Body of pancreas (tissue), 4 donors: Measurements from ENCODE around the gene TGDS. TPM values are rescaled to one million over a fixed set of nuclear protein-coding genes. Genes with fewer than 3 reads are reported as not detected.

Experiments
- ATAC-seq: fragments of 150-250 bp; one replicate; pipeline ENCODE4 v1.9.1; 2016
- DNase-seq, 4 donors: peaks; one replicate each; pipeline ENCODE4 v3.0.0-alpha.2; 2019
- H3K27ac ChIP-seq, 4 donors: fragments of 200-600 bp; sonication (generic); 1 replicate in 3 of 4; 2 replicates in 1 of 4; pipeline versions ENCODE4 v1.5.1 to v1.6.1; 2016 to 2019; ENCODE audit warnings: mild to moderate bottlenecking in 1 of 4, mixed read lengths in 1 of 4, moderate library complexity in 1 of 4
- H3K27me3 ChIP-seq, 2 donors: fragments of 200-600 bp; sonication (generic); one replicate each; pipeline ENCODE4 v1.6.0; 2016; ENCODE audit warnings: mild to moderate bottlenecking in 1 of 2
- H3K36me3 ChIP-seq, 2 donors: fragments of 200-600 bp; sonication (generic); replicated peaks in 1 of 2; 2 replicates each; pipeline ENCODE4 v1.5.1; 2016; ENCODE audit warnings: low read depth in 2 of 2; ENCODE audit not compliant: insufficient read depth in 1 of 2
- H3K4me1 ChIP-seq: fragments of 200-600 bp; sonication (generic); one replicate; pipeline ENCODE4 v1.6.0; 2016
- H3K4me3 ChIP-seq, 2 donors: fragments of 200-600 bp; sonication (generic); 1 replicate in 1 of 2; 2 replicates in 1 of 2; pipeline ENCODE4 v1.5.1; 2016 to 2019
- H3K9me3 ChIP-seq, 3 donors: fragments of 200-600 bp; sonication (generic); 1 replicate in 2 of 3; 2 replicates in 1 of 3; pipeline ENCODE4 v1.5.1; 2016
- POLR2A ChIP-seq, 3 donors: fragments of 450-650 bp; IDR thresholded peaks; one replicate each; pipeline ENCODE4 v1.6.1; 2016; ENCODE audit warnings: antibody characterized with exemption in 3 of 3, mild to moderate bottlenecking in 2 of 3
- WGBS, 2 donors: methylation state at CpG; one replicate each; pipeline ENCODE4 v1.1.5; 2017; 5-methylcytosine and 5-hydroxymethylcytosine counted together
- intact Hi-C: fragments of 100-400 bp; cut with DNase I; formaldehyde crosslinking; loops from one replicate; pipeline ENCODE4 v1.15.1; 2023
- total RNA-seq, 2 donors: library from RNA; depleted of rRNA; stranded (reverse); fragments of >200 nt; gene quantifications; one replicate each; pipeline ENCODE4 v1.1.0, GENCODE V29; 2016
- TF ChIP-seq, protein P1 (sequence below), 7 experiments: fragments of 450-650 bp in 4 of 7; fragments of 200-600 bp in 3 of 7; sonication (generic) in 3 of 7; IDR thresholded peaks; one replicate each; pipeline ENCODE4 v1.5.1; 2016 to 2019; ENCODE audit warnings: antibody characterized with exemption in 7 of 7

The TGDS gene
- total RNA-seq, 2 donors from 2014 or later, result 6.0 to 8.2 TPM

DNA sequence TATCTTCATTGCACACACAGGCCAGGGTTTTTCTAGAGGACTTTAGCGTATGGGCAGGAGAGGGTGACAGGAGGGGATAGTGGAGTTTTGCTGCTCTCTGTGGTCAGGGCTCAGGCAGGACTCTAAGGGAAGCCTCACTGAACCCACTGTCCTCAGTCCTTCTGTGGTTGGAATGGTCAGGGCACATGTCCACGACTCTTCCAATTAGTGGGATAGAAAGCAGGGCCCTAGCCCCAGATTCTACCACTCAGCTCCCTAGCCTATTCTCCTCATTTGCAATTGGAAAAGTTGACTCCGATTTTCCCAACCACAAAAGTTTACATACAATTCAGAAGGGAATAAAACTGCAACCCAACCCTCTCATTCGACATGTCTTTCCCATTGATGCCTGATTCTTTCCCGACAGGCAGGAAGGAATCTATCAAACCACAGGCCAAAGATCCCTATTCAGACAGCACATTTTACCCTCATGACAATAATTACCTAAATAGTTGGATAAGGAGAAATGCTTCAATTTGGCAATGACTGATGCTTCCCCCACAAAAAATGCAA lies 38.2 kb downstream of the TGDS start:
- Histone ChIP-seq H3K36me3 (no peaks in the 10 kb centered on the region), H3K4me1 (no peaks in the 10 kb centered on the region), H3K9me3 (no peaks in the 10 kb centered on the region), H3K27ac (no peak overlapping the region), H3K27me3 (no peaks in the 10 kb centered on the region), H3K4me3 (no peak overlapping the region)
- DNase-seq, result no peak
- TF ChIP-seq, protein P1, sequence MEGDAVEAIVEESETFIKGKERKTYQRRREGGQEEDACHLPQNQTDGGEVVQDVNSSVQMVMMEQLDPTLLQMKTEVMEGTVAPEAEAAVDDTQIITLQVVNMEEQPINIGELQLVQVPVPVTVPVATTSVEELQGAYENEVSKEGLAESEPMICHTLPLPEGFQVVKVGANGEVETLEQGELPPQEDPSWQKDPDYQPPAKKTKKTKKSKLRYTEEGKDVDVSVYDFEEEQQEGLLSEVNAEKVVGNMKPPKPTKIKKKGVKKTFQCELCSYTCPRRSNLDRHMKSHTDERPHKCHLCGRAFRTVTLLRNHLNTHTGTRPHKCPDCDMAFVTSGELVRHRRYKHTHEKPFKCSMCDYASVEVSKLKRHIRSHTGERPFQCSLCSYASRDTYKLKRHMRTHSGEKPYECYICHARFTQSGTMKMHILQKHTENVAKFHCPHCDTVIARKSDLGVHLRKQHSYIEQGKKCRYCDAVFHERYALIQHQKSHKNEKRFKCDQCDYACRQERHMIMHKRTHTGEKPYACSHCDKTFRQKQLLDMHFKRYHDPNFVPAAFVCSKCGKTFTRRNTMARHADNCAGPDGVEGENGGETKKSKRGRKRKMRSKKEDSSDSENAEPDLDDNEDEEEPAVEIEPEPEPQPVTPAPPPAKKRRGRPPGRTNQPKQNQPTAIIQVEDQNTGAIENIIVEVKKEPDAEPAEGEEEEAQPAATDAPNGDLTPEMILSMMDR (IDR thresholded peaks at IDR 0.05), result no peak
- TF ChIP-seq POLR2A (IDR thresholded peaks at IDR 0.05), result no peak
- intact Hi-C loops, result no loop called here
- ATAC-seq, result no peak
- WGBS, 2 donors, result 73 to 75% methylated on average over 5 of the region's 5 CpGs

DNA sequence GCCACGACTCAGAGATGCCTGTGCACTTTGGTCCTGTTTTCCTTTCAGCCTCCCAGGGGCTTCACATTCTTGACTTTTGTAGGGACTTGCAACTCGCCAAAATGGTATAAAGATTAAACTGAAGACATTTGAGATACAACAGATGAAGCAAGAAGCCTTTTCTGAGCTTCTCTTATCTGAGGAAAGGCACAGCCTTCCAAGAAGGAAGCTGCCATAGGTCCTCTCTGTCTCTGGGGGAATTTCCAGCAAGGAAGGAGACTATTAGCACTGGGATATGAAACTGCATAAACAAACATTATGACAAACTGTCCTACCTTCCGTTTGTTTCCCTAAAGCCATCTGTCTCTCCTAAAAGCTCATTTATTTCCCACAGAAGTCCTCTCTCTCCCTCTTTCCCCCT lies 39.3 kb downstream of the TGDS start:
- 60 to 68% methylated on average over 3 of the region's 3 CpGs for WGBS, 2 donors
- Histone ChIP-seq H3K4me3 (no peak overlapping the region), H3K9me3 (no peaks in the 10 kb centered on the region), H3K36me3 (no peaks in the 10 kb centered on the region), H3K27me3 (no peaks in the 10 kb centered on the region), H3K4me1 (no peaks in the 10 kb centered on the region), H3K27ac (no peak overlapping the region)
- intact Hi-C loops, result no loop called here
- TF ChIP-seq, protein P1 (IDR thresholded peaks at IDR 0.05), result no peak
- TF ChIP-seq POLR2A (IDR thresholded peaks at IDR 0.05), result no peak
- DNase-seq (no peak), ATAC-seq (no peak)

DNA sequence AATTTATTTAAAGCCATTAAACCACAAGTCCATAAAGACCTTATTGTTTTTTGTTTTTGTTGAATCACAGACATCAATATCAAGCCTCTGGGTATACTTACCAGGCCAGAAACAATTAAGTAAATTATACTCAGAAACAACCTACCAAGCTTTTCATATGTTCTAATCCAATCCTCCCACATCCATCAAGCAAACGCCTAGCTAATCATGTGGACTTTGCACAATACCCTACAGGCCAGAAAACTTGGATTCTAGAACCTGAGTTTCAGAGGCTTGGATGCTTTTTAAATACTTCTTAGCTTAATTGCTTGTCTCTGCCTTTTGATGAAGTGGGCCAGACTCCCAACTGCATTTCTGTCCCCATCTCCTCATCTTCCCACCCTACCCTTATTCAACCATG lies 39.9 kb downstream of the TGDS start:
- Histone ChIP-seq H3K36me3 (no peaks in the 10 kb centered on the region), H3K9me3 (no peaks in the 10 kb centered on the region), H3K27ac (no peak overlapping the region), H3K27me3 (no peaks in the 10 kb centered on the region), H3K4me1 (no peaks in the 10 kb centered on the region), H3K4me3 (no peak overlapping the region)
- no peak for TF ChIP-seq POLR2A (IDR thresholded peaks at IDR 0.05)
- TF ChIP-seq, protein P1 (IDR thresholded peaks at IDR 0.05), result no peak
- intact Hi-C loops, result no loop called here
- ATAC-seq (no peak), DNase-seq (no peak)
- WGBS, 2 donors, result 30 to 40% methylated on average over 1 of the region's 1 CpG

DNA sequence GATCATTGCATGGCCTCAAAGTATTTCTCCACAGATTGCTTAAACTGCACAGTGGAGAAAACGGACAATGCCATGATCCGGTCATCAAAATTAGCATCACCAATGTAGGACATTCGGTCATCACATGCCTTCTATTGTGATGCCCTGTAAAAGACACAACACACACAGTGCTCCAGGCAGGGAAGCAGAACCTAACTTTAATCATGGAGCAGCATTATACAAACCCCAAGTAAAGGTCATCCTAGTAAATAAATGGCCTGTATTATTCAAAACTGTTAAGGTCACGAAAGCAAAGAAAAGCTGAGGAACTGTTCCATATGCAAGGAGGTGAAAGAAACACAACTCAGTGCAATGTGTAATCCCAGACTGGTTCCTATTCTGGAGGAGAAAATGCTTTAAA lies 42.2 kb downstream of the TGDS start:
- Histone ChIP-seq H3K4me3 (no peak overlapping the region), H3K4me1 (peaks cover 8% of the 10 kb centered on the region), H3K36me3 (no peaks in the 10 kb centered on the region), H3K27me3 (no peaks in the 10 kb centered on the region), H3K9me3 (no peaks in the 10 kb centered on the region), H3K27ac (no peak overlapping the region)
- no peak for TF ChIP-seq POLR2A (IDR thresholded peaks at IDR 0.05)
- TF ChIP-seq, protein P1 (IDR thresholded peaks at IDR 0.05), result no peak
- intact Hi-C loops, result no loop called here
- 90 to 96% methylated on average over 4 of the region's 4 CpGs for WGBS, 2 donors
- DNase-seq, result no peak
- no peak for ATAC-seq

DNA sequence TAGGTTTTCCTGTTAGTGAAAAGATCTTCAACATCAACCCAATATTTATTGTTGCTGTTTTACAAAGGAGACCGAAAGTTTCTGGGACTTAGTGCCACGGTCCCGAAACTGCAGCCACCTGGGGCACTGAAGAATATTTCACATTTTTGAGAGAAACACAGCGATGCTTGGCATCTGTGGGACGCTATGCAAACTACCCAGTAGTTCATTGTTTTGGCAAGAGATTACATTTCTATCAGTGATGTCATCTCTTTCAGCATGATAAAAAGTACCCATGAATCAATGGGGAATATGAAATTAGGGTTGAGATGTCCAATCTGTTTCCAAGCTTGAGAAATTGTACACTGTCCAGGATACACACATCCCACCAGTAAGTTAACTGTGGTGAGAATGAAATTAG lies 43.9 kb downstream of the TGDS start:
- intact Hi-C loops, result no loop called here
- ATAC-seq (no peak), DNase-seq (no peak)
- Histone ChIP-seq H3K4me3 (no peak overlapping the region), H3K9me3 (no peaks in the 10 kb centered on the region), H3K27me3 (no peaks in the 10 kb centered on the region), H3K27ac (no peak overlapping the region), H3K36me3 (no peaks in the 10 kb centered on the region), H3K4me1 (peaks cover 15% of the 10 kb centered on the region)
- 82 to 90% methylated on average over 5 of the region's 5 CpGs for WGBS, 2 donors
- TF ChIP-seq, protein P1 (IDR thresholded peaks at IDR 0.05), result no peak
- no peak for TF ChIP-seq POLR2A (IDR thresholded peaks at IDR 0.05)
